ENCODE measurements around the gene PHF20. TPM values are rescaled to one million over a fixed set of nuclear protein-coding genes. Genes with fewer than 3 reads are reported as not detected.

Gene PHF20
- total and polyA plus RNA-seq, 2 of the 13 experiments (the other 11 are each of a cell fraction or from before 2014, with no cell fraction given), result 22.8 to 34.1 TPM

DNA sequence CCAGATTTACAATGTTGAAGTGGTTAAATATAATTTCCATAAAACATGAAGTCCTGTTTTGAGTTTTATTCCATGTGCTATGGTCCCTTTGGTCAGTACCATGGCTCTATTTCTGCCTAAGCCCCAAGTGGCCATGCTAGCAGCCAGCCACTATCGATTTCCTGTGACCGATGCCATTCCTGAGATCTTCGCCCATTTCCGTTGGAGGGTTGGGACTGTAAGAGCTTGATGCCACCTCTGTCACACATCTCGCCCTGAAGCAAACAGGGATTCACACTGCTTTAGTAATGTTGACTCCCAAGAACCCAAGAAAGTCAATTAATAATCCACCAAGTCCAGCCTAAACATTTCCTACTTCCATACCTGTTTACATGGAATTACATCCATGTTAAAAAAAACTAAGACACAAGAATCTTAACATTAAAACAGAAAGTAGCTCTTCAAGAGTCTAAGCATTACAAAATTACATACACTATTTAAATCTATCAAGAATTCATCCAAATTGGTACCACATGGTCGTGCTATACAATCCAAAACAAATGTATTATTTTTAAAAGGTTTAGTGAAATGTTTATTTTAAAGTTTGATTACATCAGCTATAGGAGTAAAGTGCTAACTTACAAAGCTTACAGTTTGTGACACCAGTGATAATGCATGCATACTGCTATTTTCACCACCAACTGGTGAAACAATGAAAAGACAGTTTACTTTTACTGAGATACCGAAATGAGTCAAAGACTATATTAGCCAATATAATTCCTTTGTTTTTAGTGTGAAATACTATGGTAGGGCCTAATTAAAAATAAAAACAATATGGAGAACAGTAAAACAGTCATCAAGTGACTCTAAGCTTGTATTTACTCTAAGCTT lies 32.3 kb upstream of the PHF20 start (continued):
- TF ChIP-seq FOXC1 (CRISPR knock-in tag; IDR thresholded peaks at IDR 0.05; ENCODE audit: borderline replicate concordance), result no peak
- peak; percentile 94 for TF ChIP-seq ZBTB38 (CRISPR knock-in tag; IDR thresholded peaks at IDR 0.05)
- TF ChIP-seq RXRA (CRISPR knock-in tag; IDR thresholded peaks at IDR 0.05), result no peak
- TF ChIP-seq, protein P1, sequence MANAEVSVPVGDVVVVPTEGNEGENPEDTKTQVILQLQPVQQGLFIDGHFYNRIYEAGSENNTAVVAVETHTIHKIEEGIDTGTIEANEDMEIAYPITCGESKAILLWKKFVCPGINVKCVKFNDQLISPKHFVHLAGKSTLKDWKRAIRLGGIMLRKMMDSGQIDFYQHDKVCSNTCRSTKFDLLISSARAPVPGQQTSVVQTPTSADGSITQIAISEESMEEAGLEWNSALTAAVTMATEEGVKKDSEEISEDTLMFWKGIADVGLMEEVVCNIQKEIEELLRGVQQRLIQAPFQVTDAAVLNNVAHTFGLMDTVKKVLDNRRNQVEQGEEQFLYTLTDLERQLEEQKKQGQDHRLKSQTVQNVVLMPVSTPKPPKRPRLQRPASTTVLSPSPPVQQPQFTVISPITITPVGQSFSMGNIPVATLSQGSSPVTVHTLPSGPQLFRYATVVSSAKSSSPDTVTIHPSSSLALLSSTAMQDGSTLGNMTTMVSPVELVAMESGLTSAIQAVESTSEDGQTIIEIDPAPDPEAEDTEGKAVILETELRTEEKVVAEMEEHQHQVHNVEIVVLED (CRISPR knock-in tag; IDR thresholded peaks at IDR 0.05; ENCODE audit: borderline replicate concordance), result no peak
- no peak for TF ChIP-seq ZFP90 (CRISPR knock-in tag; IDR thresholded peaks at IDR 0.05; ENCODE audit: borderline replicate concordance)
- TF ChIP-seq RBM39 (IDR thresholded peaks at IDR 0.05; ENCODE audit: low read depth, low read length, poor library complexity, severe bottlenecking), result no peak
- no peak for TF ChIP-seq MAFF (IDR thresholded peaks at IDR 0.05; ENCODE audit: low read depth, low read length)
- TF ChIP-seq, protein P2, sequence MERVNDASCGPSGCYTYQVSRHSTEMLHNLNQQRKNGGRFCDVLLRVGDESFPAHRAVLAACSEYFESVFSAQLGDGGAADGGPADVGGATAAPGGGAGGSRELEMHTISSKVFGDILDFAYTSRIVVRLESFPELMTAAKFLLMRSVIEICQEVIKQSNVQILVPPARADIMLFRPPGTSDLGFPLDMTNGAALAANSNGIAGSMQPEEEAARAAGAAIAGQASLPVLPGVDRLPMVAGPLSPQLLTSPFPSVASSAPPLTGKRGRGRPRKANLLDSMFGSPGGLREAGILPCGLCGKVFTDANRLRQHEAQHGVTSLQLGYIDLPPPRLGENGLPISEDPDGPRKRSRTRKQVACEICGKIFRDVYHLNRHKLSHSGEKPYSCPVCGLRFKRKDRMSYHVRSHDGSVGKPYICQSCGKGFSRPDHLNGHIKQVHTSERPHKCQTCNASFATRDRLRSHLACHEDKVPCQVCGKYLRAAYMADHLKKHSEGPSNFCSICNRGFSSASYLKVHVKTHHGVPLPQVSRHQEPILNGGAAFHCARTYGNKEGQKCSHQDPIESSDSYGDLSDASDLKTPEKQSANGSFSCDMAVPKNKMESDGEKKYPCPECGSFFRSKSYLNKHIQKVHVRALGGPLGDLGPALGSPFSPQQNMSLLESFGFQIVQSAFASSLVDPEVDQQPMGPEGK (CRISPR knock-in tag; IDR thresholded peaks at IDR 0.05), result no peak
- TF ChIP-seq, protein P3, sequence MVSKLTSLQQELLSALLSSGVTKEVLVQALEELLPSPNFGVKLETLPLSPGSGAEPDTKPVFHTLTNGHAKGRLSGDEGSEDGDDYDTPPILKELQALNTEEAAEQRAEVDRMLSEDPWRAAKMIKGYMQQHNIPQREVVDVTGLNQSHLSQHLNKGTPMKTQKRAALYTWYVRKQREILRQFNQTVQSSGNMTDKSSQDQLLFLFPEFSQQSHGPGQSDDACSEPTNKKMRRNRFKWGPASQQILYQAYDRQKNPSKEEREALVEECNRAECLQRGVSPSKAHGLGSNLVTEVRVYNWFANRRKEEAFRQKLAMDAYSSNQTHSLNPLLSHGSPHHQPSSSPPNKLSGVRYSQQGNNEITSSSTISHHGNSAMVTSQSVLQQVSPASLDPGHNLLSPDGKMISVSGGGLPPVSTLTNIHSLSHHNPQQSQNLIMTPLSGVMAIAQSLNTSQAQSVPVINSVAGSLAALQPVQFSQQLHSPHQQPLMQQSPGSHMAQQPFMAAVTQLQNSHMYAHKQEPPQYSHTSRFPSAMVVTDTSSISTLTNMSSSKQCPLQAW (CRISPR knock-in tag; IDR thresholded peaks at IDR 0.05), result no peak
- TF ChIP-seq, protein P4, sequence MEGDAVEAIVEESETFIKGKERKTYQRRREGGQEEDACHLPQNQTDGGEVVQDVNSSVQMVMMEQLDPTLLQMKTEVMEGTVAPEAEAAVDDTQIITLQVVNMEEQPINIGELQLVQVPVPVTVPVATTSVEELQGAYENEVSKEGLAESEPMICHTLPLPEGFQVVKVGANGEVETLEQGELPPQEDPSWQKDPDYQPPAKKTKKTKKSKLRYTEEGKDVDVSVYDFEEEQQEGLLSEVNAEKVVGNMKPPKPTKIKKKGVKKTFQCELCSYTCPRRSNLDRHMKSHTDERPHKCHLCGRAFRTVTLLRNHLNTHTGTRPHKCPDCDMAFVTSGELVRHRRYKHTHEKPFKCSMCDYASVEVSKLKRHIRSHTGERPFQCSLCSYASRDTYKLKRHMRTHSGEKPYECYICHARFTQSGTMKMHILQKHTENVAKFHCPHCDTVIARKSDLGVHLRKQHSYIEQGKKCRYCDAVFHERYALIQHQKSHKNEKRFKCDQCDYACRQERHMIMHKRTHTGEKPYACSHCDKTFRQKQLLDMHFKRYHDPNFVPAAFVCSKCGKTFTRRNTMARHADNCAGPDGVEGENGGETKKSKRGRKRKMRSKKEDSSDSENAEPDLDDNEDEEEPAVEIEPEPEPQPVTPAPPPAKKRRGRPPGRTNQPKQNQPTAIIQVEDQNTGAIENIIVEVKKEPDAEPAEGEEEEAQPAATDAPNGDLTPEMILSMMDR (CRISPR knock-in tag; IDR thresholded peaks at IDR 0.05), result peak; percentile 37
- TF ChIP-seq FOXA1 (IDR thresholded peaks at IDR 0.05), result no peak
- peak; percentile 50 for TF ChIP-seq FOXA1 (CRISPR knock-in tag; IDR thresholded peaks at IDR 0.05)
- peak; percentile 14; the same call in 1 of the 2 replicates for TF ChIP-seq ZBTB20 (CRISPR knock-in tag; IDR thresholded peaks at IDR 0.05; ENCODE audit: borderline replicate concordance, low read depth)
- no peak for TF ChIP-seq SMARCC2 (IDR thresholded peaks at IDR 0.05)
- no peak for TF ChIP-seq RARG (CRISPR knock-in tag; IDR thresholded peaks at IDR 0.05; ENCODE audit: low read depth)
- no peak for TF ChIP-seq ZNF792 (CRISPR knock-in tag; IDR thresholded peaks at IDR 0.05)
- TF ChIP-seq ZNF160 (CRISPR knock-in tag; IDR thresholded peaks at IDR 0.05), result no peak
- TF ChIP-seq ZNF563 (CRISPR knock-in tag; IDR thresholded peaks at IDR 0.05), result no peak
